ENCODE measurements around the gene RAB36. TPM values are rescaled to one million over a fixed set of nuclear protein-coding genes. Genes with fewer than 3 reads are reported as not detected.

RAB36 gene
- total RNA-seq, 2 donors from 2014 or later, result 0.98 to 2.3 TPM

DNA sequence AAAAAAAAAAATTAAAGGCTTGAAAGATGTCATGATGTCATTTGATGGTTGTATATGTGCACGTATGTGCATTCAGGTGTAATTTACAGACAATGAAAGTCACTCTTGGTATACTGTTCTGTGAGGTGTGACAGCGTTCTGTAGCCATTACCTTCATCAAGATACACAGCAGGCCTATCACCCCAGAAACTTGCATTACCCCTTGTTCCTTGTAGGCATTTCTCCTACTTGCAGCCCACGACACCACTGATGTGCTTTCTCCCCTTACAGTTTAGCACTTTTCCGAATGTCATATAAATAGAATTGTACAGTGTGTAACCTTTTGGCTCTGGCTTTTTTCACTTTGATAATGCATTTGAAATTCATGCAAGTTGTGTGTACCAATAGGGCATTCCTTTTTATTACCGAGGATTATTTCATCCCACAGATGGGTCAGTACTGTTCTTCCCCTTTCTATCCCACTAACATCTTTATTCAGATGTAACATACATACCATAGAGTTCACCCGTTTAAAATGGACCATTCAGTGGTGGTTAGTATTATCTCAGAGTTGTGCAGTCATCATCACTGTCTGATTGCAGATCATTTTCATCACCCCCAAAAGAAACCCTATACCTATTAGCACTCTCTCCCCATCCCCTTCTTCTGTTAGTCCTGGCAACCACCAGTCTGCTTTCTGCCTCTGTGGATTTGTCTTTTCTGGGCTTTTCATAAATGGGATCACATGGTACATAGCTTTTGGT lies 65.3 kb downstream of the RAB36 start:
- Histone ChIP-seq H3K36me3 (no peaks in the 10 kb centered on the region), H3K4me3 (no peak overlapping the region), H3K27ac (no peak overlapping the region), H3K9ac (ENCODE audit: low read depth in 2 of 2, low read length in 2 of 2) (no peak overlapping the region), H3K9me3 (no peaks in the 10 kb centered on the region), H3K27me3 (no peaks in the 10 kb centered on the region), H3K4me1 (no peaks in the 10 kb centered on the region)
- intact Hi-C loops (cut with DNase I), result no loop called here
- DNase-seq, result no peak
- TF ChIP-seq CTCF (IDR thresholded peaks at IDR 0.05), result no peak

DNA sequence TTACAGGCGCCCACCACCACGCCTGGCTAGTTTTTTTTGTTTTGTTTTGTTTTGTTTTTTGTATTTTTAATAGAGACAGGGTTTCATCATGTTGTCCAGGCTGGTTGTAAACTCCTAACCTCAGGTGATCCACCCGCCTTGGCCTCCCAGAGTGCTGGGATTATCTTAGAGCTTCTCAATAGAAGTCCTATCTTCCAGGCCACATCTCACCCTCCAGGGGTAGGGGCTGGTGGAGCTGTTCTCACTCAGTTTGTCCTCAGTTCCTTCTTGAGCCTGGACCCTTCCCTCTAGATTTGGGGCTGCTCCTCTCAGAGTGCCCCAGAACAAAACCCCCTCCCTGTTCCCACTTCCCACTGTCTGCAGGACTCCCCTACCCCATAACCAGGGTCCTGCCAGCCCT lies 66.3 kb downstream of the RAB36 start:
- TF ChIP-seq CTCF (IDR thresholded peaks at IDR 0.05), result no peak
- Histone ChIP-seq H3K4me1 (no peaks in the 10 kb centered on the region), H3K4me3 (no peak overlapping the region), H3K9me3 (no peaks in the 10 kb centered on the region), H3K27me3 (no peaks in the 10 kb centered on the region), H3K36me3 (no peaks in the 10 kb centered on the region), H3K27ac (no peak overlapping the region), H3K9ac (ENCODE audit: low read depth in 2 of 2, low read length in 2 of 2) (no peak overlapping the region)
- intact Hi-C loops (cut with DNase I), result no loop called here
- DNase-seq, result no peak

GRCh38 chr22:23212061-23213021 lies 67.1 kb downstream of the RAB36 start:
- Histone ChIP-seq H3K4me3 (no peak overlapping the region), H3K9me3 (no peaks in the 10 kb centered on the region), H3K27me3 (no peaks in the 10 kb centered on the region), H3K27ac (no peak overlapping the region), H3K36me3 (no peaks in the 10 kb centered on the region), H3K4me1 (no peaks in the 10 kb centered on the region), H3K9ac (ENCODE audit: low read depth in 2 of 2, low read length in 2 of 2) (peak overlapping the region in 1 of 2 donors; percentile 35)
- intact Hi-C loops (cut with DNase I), result no loop called here
- no peak for DNase-seq
- TF ChIP-seq CTCF (IDR thresholded peaks at IDR 0.05), result no peak

- intact Hi-C loops (cut with DNase I), result no loop called here
- Histone ChIP-seq H3K4me3 (no peak overlapping the region), H3K9me3 (no peaks in the 10 kb centered on the region), H3K27ac (no peak overlapping the region), H3K9ac (ENCODE audit: low read depth in 2 of 2, low read length in 2 of 2) (peak overlapping the region in 1 of 2 donors; percentile 35), H3K36me3 (no peaks in the 10 kb centered on the region), H3K27me3 (no peaks in the 10 kb centered on the region), H3K4me1 (peaks cover 2% of the 10 kb centered on the region)
- no peak for TF ChIP-seq CTCF (IDR thresholded peaks at IDR 0.05)
- DNase-seq, result no peak
Measured at GRCh38 chr22:23213022-23213555, 67.8 kb downstream of the RAB36 start.

- intact Hi-C loops (cut with DNase I), result no loop called here
- TF ChIP-seq CTCF (IDR thresholded peaks at IDR 0.05), result no peak
- Histone ChIP-seq H3K9me3 (no peaks in the 10 kb centered on the region), H3K27me3 (no peaks in the 10 kb centered on the region), H3K36me3 (no peaks in the 10 kb centered on the region), H3K27ac (no peak overlapping the region), H3K4me3 (no peak overlapping the region), H3K4me1 (peaks cover 8% of the 10 kb centered on the region), H3K9ac (ENCODE audit: low read depth in 2 of 2, low read length in 2 of 2) (no peak overlapping the region)
- DNase-seq, result no peak
Measured at GRCh38 chr22:23213581-23214334, 68.5 kb downstream of the RAB36 start.
